ENCODE data around the gene STEAP1.
"Not testable (repeated sequence)": the region's sequence is repeated elsewhere in the genome, so short reads cannot be mapped to it uniquely, and the experiment has no call there.

STEAP1 gene

DNA sequence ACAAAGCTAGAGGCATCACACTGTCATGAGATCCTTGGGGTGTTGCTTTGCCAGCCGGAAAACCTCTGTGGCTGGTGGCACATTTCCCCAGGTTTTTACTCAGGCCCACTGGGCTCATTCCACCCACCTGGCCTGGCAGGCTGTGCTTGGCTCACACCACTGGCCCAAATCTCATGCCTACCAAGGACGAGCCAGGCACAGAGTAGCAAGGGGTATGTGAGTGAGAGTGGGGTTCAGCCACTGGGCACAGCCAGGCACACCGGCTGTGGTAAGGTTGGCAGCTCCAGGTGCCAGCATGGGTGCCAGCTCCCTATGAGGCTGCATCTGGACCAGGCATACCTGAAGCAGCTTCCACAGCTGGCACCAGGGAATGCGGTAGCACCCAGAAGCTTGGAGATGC lies 21.4 kb downstream of the STEAP1 start:
- DNase-seq: no peak

DNA sequence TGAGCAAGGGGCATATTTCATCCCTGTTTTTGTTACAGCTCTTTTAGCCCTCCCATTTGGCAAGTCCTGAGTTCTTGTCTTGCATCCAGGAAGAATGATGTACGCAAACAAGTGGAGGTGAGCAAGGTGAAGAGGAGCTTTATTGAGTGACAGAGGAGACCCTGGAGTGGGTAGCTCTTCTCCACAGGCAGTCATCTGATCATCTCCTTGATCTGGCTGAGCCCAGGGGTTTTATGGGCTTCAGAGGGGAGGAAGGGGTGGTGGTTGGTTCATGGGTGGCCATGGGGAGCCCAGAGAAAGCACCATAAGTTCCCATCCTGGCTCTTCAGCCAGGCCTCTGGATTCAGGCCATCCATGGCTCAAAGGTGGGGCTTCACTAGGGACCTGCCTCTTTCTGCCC lies 21.9 kb downstream of the STEAP1 start:
- no peak for DNase-seq

DNA sequence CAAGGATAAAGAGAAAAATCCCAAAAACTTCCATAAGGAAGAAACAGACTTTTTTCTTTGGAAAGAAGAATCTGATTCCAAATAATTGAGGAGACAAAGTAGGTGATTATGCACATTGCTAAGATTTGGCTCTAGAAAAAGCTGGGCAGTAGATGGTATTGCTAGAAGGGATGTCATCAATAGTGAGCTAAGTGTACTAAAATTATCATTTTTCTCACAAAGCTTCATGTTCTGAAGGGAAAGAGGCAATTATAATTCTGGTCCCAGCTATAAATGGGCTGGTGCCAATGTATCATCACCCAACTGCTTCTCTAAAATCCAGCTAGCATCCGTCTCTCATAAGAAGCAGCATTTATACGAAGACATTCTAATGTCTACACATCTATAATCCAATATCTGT lies 23.9 kb downstream of the STEAP1 start:
- no peak for DNase-seq

DNA sequence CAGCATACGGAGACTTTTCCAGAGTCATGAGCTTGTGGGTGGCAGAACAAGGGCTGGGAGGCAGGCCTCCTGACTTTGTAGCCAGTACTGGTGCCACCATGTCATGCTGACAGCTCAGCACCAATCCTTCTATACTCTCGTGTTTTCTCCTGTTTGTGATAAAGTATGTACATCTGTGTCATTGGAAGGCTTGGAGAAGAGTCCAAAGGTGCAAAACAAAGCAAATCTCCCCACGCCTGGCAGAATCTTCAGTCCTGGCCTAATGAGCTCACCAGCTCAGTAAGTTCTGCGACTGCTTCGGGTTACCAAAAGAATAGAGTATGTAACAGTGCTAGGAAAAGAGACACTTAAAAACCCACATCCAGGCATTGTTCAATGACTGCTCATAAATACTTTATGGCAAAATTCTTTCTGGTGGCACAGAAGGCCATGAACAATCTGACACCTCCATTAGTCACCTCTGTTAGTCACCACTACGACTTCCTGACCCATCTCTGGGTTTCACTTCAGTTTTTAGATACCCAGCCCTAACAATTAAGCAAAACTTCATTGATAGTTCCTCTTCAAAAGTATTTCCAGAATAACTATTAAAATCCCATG lies 24.5 kb downstream of the STEAP1 start:
- no peak for DNase-seq

DNA sequence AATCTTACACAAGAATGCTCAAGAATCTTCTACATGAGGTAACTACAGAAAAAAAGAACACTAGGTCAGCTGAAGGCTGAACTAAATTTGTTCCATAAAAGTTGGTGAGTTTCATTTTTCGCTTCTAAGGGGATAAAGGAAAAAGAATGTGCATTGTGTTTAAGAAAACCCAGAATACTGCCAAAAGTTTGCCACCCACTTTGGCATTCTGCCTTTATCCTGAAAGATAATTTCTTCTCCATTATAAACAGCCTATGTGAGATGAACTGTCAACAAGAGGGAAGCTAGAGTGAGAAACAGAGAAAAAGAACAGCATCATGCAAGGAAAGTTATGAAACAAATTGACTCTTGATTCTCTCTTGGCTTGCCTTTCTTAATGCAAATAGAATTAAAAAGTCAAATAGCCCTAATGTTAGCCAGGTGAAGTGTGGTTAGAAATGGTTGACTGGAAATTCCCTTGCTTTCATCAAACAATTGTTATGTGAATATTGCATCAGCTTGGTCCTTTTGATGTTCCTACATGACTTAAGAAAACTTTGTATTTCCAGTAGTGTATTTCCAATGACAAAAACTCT lies 25.8 kb downstream of the STEAP1 start:
- no peak for DNase-seq

DNA sequence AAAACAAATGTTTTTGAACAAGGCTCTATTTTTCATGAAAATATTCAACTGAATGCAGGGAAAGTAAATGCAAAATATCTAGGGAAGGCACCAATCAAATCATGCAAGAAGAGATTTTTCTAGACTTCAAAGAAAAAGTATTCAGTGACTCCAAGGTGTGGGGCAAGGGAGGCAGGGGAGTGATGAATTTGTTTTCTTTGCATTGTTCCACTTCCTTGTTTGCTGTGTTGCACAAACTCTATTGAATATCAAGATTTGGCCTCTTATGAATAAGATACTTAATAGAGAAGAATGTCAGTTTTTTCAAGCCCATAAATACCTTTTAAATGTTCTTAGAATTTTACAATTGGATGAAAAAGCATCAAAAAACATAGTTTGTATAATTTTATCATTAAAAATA lies 26.4 kb downstream of the STEAP1 start:
- no peak for DNase-seq

DNA sequence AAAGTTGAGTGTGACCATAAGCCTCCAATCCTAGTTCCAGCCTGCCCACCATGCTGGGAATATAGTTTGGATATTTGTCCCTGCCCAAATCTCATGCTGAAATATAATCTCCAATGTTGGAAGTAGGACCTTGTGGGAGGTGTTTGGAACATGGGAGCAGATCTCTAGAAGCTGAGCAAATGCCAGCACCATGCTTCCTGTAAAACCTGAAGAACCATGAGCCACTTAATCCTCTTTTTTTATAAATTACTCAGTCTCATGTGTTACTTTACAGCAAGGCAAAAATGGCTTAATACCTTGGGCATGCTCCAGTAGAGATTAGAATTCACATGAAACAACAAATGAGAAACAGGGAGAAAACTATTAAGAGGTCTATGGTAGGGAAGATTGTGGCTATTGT lies 27.2 kb downstream of the STEAP1 start:
- no peak for DNase-seq

DNA sequence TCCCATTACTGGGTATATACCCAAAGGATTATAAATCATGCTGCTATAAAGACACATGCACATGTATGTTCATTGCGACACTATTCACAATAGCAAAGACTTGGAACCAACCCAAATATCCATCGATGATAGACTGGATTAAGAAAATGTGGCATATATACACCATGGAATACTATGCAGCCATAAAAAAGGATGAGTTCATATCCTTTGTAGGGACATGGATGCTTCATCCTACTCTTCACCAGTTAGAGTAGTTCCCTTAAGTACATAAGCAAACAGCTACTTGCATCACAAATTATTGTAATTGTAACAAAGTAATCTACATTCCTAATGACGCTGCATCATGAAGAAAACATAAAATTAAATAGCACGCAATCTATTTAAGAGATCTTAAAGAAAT lies 32.0 kb downstream of the STEAP1 start:
- DNase-seq: not testable (repeated sequence)

DNA sequence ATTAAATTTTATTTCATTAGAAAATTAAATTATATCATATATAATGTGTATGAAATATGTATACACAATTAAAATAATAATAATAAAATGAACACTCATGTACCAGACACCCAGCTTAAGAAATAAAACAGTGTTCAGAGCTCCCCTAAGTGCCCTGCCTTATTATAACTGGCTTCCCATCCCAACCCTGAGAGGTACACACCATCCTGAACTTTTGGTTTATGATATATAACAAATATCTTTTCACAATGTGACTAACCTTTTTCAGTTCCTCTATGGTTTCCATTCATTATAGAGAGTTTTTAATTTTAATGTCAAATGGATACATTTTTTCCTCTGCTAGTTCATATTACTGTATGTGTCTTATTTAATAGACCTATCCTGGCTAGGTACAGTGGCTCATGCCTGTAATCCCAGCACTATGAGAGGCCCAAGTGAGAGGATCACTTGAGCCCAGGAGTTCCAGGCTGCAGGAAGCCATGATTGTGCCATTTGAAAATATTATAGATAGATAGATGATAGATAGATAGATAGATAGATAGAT lies 33.3 kb downstream of the STEAP1 start:
- no peak for DNase-seq

DNA sequence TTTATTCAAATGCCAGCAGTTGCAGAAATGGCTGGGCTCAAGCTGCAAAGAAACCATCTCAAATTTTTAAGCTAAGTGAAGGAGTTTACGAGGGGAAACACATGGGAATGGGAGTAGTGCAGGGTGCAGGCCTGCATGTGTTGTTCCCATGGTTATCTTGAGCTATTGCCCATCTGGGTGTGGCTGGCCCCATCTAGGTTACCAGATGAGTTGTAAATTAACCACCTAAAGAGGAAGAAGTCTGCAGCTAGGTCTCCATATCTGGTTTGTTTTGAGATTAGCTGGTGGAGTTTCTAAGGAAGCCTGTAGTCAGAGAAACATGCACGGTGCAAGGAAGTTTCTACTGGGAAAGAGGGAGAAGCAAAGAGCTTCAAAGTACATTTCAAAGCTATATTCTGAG lies 34.0 kb downstream of the STEAP1 start:
- no peak for DNase-seq

DNA sequence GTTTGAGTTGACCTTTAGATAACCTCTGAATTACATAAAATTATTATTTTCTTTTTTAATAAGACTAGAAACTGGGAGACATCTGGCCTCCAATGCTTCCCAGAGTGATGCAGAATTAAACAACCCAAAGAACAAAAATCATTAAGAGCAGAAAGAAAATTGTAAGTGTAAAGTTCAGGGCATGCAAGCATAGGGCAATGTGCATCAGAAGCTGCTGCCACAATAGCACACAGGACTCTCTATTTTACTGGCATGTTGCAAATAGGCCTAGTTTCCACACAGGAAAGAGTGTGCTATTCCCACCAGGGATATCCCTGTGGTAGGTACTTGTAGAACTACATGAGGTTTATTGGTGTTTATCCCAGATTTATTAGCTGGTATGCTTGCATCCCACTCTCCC lies 36.7 kb downstream of the STEAP1 start:
- no peak for DNase-seq

DNA sequence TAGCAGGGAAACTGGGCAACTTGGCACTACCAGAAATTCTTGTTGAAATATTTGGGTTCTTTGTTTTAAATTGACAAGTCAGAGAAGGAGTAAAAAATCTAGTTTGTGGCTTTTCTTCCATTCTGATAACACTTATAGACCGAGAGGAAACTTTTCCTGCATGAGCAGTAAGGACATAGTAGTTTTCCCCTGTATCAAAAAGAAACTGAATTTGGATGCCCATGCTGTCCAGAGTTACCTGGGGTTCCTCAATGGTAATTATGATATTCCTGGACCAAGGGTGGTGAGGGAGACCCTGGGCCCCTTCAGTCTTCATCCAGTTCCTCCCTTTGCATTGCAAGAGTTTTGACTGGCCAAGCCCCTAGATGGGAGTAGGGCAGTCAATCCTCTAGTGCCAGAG lies 37.4 kb downstream of the STEAP1 start:
- no peak for DNase-seq

DNA sequence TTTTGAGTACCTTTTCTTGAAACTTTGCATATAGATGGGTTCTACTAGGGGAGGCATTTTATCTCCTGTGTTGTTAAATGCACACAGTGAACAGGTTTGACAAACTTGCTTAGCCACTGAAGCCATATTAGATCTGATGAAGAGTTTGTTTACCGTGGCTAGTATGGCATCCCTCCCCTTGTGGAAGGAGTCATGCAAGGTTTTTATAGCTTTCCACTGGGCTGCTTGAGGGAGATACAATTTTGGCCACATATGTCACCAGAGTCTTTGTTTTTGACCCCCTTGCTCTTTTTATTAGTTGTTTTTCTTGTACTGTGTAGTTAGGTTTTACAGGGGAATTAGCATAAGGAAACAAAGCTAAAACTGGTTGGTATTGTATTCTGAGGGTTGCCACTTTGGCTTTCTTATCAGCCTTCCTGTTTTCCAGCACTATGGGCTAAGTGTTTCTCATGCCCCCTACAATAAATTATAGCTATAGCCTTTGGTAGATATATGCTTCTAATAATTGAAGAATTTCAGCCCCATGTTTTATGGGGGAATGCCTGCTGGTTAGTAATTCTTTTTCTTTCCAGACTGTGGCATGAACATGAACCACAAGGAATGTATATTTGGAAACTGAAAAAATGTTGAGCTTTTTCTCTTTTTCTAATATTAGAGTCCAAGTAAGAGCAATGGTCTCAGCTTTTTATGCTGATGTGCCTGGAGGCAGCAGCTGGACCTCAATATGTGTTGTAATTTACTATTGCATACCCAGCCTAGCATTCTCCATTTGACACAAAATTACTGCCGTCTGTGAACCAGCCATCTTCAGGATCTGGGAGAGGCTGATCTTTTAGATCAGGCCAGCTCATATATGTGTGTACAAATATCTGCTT lies 38.8 kb downstream of the STEAP1 start:
- no peak for DNase-seq

DNA sequence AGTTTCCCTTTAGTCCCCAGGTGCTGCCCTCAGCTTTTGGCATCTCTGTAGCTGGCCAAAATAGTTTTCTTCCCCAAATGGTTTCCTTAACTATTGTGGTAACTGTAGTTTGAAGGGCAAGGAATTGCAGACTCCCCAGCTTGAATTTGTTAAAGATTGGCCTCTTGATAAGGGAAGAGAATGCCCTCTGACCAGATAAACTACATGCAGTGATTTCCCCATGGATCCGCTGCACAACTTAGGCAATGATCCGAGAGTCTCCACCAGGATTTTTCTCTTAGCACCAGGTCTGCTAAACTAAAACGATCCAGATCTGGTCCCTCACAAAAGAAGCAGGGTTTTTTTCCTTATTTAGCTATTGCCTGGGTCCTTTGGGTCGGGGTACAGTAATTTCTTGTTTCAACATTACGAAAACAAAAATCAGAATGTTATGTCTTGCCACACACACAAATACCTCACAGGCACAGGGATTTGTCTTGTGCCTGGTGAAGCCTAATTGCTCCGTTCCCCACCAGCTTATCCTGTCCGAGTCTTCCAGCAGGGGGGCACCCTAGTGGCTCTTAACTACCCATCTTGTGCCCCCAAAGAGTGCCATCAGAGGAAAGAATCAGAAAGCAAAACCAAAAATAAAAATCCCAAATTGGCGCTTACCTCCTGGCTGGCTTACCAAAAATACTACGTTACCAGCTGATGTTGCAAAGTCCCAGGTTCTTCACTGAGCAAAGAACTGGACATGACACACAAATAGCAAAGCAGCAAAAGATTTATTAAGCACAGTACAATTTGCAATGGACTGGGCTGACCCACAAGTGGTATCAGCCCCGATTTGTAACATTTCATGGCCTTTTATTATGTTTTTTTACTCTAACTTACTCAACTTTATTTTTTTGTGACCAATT lies 40.9 kb downstream of the STEAP1 start:
- no peak for DNase-seq

DNA sequence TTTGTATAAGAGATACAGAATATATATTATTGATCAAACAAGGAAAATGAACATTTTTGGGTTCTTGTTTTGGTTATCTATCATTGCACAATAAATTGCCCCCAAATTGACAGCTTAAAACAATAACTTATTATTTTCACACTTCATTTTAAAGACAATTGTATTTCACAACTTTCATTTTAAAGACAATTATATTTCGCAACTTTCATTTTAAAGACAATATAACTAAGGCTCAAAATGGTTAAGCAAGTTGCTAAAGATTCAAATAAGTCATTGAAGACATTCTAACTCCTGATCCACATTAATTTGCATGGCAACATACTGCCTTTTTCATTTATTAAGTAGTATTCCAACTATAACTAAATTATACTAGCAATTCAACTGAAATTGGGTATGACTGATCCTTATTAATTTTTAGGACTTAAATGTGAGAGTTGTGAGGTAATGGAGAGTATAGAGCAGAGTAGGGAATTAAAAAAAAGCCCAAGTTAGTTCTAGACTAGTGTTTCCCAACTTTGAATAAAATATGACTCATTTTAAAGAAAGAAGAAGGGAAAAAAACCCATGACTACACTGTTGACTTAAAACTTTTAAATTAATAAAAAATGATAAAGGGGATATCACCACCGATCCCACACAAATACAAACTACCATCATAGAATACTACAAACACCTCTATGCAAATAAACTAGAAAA lies 47.4 kb downstream of the STEAP1 start:
- no peak for DNase-seq

DNA sequence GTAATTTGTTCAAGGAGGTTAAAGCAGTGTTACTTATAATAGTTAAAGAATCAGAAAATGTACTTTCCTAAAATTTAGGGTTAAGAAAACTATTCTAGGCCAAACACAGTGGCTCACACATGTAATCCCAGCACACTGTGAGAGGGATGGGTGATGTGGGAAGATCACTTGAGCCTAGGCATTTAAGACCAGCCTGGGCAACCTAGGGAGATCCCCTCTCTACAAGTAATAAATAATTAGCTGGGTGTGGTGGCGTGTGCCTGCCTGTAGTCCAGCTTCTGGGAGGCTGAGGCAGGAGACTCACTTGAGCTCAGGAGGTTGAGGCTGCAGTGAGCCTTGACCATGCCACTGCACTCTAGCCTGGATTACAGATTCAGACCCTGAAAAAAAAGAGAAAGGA lies 53.7 kb downstream of the STEAP1 start:
- no peak for DNase-seq

DNA sequence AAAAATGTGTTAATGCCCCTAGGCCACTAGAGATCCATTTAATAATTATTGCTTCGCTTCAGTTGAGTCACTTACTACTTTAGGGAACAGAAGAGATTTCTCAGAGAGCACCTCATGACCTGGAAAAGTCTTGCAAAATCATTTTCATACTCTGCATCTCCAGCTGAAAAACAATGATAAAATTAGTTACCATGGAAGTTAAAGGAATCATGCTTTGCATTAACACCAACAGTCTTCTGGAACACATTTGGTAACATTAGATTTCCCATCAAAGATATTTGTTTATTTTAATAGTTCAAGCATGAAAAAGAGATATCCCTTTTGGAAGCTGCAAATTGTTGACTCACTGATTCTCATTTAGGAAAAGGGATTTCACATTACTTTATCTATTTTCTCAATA lies 55.5 kb downstream of the STEAP1 start:
- DNase-seq: no peak

DNA sequence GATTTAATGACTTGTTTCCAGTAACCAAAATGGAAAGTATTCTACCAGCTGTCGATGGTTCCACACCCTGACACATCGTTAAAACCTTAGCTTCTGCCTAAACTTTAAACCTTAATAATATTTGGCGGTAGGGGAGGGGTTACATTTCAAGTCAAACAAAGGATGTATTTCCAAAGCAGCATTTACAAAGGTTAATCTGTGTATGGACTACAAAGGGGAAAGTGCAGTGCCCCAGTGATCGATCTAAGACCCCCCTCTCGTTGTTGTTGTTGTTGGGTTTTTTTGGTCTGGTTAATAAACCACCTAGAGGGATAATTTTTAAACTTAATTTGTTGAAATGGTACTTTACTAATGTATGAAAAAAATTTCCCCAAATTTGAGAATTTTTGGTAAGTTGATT lies 56.2 kb downstream of the STEAP1 start:
- no peak for DNase-seq

DNA sequence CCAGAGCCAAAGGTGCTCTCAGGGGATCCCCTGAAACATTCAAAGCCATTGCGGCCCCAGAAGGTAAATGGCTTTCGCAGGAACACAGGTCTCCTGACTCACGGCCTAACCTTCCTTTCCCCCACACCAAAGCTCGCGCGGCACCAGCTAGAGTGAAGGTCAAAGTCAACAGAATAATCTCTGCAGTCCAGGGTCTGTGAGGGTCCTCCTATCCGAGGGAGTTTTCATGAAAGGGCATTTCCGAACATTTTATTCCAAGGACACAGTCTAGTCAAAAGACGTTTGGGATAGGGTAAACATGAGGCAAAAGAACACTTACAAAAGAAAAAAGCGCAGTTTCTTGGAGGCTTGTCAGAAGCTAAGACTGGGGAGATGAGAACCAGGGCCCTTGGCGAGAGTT lies 56.7 kb downstream of the STEAP1 start:
- DNase-seq: peak; percentile 47

DNA sequence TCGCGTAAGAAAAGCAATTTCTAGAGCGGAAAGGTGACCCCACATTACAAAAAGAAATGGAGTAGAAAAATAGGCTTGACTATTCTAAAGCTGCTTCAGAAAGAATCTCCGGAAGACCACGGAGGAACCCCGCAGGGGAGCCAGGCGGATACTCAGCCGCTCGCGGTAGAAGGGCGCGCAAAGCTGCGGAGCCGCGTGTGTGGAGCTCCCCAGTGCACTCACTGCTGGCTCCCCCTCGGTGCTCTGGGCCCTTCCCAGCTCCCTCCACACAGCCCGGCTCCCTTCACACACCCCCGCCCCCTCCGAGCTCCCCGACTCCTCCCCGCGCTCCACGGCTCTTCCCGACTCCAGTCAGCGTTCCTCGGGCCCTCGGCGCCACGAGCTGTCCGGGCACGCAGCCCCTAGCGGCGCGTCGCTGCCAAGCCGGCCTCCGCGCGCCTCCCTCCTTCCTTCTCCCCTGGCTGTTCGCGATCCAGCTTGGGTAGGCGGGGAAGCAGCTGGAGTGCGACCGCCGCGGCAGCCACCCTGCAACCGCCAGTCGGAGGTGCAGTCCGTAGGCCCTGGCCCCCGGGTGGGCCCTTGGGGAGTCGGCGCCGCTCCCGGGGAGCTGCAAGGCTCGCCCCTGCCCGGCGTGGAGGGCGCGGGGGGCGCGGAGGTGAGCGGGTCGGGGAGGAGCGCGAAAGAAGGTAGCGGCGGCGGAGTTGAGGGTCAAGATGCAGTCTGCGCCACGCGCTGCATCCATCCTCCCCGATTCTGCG lies 57.3 kb downstream of the STEAP1 start, which contains the start of gene STEAP2:
Gene STEAP2, plus strand, starts transcription at position 350 of the 758 bp plus-strand sequence. CDS start 13,343 bp downstream, outside the sequence.
- peak; percentile 67 for DNase-seq

DNA sequence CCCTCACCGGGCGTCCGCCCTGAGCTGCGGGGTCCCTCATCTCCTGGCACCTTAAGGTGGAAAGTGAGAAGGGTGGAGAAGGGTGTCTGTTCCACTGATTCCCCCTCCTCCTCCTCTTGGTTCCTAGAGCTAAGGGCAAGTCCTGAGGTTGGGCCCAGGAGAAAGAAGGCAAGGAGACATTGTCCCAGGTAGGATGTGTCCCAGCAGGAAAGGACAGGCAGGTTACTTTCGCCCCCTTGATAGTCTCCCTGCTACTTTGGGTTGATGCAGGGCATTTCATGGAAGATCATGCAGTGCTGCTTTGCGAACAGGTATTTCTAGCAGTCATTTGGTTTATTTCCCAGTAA lies 57.9 kb downstream of the STEAP1 start:
- no peak for DNase-seq

DNA sequence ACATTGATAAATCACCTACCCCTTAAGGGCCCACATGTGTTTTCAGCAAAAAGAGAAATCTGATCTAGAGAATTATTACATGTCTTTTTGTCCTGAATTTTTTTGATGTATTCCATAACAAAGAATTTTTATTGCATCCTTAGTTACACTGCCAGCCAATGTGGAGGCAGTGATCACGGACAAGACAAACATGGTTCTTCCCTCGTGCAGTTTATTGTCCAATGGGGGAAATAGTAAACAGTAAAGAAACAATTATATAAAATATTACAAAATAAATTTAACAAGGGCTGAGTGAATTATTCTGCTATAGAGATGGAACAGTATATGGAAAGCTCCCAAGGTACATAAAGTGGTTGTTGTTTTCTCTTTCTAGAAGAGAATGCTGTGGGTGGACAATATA lies 59.3 kb downstream of the STEAP1 start:
- no peak for DNase-seq

All from NCI-H1417 treated with DMSO at 0.1 percent for 48 hours (cell line).